MV-4-11 (cell line): ENCODE measurements around the gene EPM2A.
A peak's percentile ranks its signal among the peaks of the same experiment; 100 is the strongest.
"Not testable (repeated sequence)": the region's sequence is repeated elsewhere in the genome, so short reads cannot be mapped to it uniquely, and the experiment has no call there.

Experiments used
- DNase-seq: peaks from one replicate; lab custom pipeline; 2025; lab: John Stamatoyannopoulos, UW

Gene EPM2A

GRCh38 chr6:145735356-145736165, at the start of gene EPM2A:
EPM2A (minus strand) TSS chr6:145735520; CDS start chr6:145735498, 22 bp downstream.
- peak; percentile 55 for DNase-seq

GRCh38 chr6:145784683-145785082, 49.4 kb upstream of the EPM2A start:
- DNase-seq, result peak; percentile 67

GRCh38 chr6:145783796-145784195, 48.5 kb upstream of the EPM2A start:
- DNase-seq, result peak; percentile 93

GRCh38 chr6:145772846-145773245, 37.5 kb upstream of the EPM2A start:
- DNase-seq, result no peak

- DNase-seq, result no peak
Measured at GRCh38 chr6:145765449-145765848, 30.1 kb upstream of the EPM2A start.

GRCh38 chr6:145763742-145764141, 28.4 kb upstream of the EPM2A start:
- no peak for DNase-seq

- DNase-seq, result no peak
Measured at GRCh38 chr6:145761584-145761983, 26.3 kb upstream of the EPM2A start.

- DNase-seq, result no peak
Measured at GRCh38 chr6:145758113-145758512, 22.8 kb upstream of the EPM2A start.

- peak; percentile 96 for DNase-seq
Measured at GRCh38 chr6:145756170-145756662, 20.9 kb upstream of the EPM2A start.

- no peak for DNase-seq
Measured at GRCh38 chr6:145755682-145756081, 20.4 kb upstream of the EPM2A start.

- no peak for DNase-seq
Measured at GRCh38 chr6:145752638-145753037, 17.3 kb upstream of the EPM2A start.

GRCh38 chr6:145749632-145750031, 14.3 kb upstream of the EPM2A start:
- no peak for DNase-seq

- no peak for DNase-seq
Measured at GRCh38 chr6:145745861-145746260, 10.5 kb upstream of the EPM2A start.

- DNase-seq, result no peak
Measured at GRCh38 chr6:145744619-145745018, 9.3 kb upstream of the EPM2A start.

- peak; percentile 16 for DNase-seq
Measured at GRCh38 chr6:145743332-145743731, 8.0 kb upstream of the EPM2A start.

- DNase-seq, result not testable (repeated sequence)
Measured at GRCh38 chr6:145742472-145742871, 7.2 kb upstream of the EPM2A start.

GRCh38 chr6:145739685-145740084, 4.4 kb upstream of the EPM2A start:
- DNase-seq, result not testable (repeated sequence)

GRCh38 chr6:145738265-145738664, 2.9 kb upstream of the EPM2A start:
- DNase-seq, result no peak

GRCh38 chr6:145736661-145737144, 1.4 kb upstream of the EPM2A start:
- DNase-seq, result no peak

- DNase-seq, result peak; percentile 72
Measured at GRCh38 chr6:145734486-145735355, 599 bp downstream of the EPM2A start.

GRCh38 chr6:145733810-145734209, 1.5 kb downstream of the EPM2A start:
- DNase-seq, result no peak

GRCh38 chr6:145733207-145733606, 2.1 kb downstream of the EPM2A start:
- no peak for DNase-seq

- peak; percentile 35 for DNase-seq
Measured at GRCh38 chr6:145731447-145731846, 3.9 kb downstream of the EPM2A start.
